Measurements from ENCODE around the gene ZNF639.

GRCh38 chr3:179278932-179279693 is 43.7 kb upstream of the ZNF639 start:
- TF ChIP-seq POLR2AphosphoS5 (IDR thresholded peaks at IDR 0.05; ENCODE audit: low read depth, low read length): no peak
- no peak for TF ChIP-seq SIN3A (IDR thresholded peaks at IDR 0.05; ENCODE audit: borderline replicate concordance, insufficient read depth, low read length)
- TF ChIP-seq REST (IDR thresholded peaks at IDR 0.05; ENCODE audit: insufficient read depth in 1 of 2, low read depth in 2 of 2, low read length in 2 of 2): no peak

Data from PFSK-1 (cell line).